ENCODE results near the gene DNAH3.
"Not testable (repeated sequence)": the region's sequence is repeated elsewhere in the genome, so short reads cannot be mapped to it uniquely, and the experiment has no call there.

The DNAH3 gene

GRCh38 chr16:21009815-21010214 lies 140.8 kb downstream of the DNAH3 start:
- H3K4me1 Mint-ChIP-seq (ENCODE audit: low read depth) = peaks cover 7% of the 10 kb centered on the region
- H3K27me3 Mint-ChIP-seq = peaks cover 8% of the 10 kb centered on the region
- H3K27ac Mint-ChIP-seq = no peak overlapping the region
- H3K9me3 Mint-ChIP-seq = peaks cover 11% of the 10 kb centered on the region
- H3K4me3 Mint-ChIP-seq = no peak overlapping the region
- no peaks in the 10 kb centered on the region for H3K36me3 Mint-ChIP-seq (ENCODE audit: low read depth)
- intact Hi-C loops (cut with micrococcal nuclease) = no loop called here

- no peak overlapping the region for H3K4me3 Mint-ChIP-seq
Observed at GRCh38 chr16:21005008-21005407, 145.6 kb downstream of the DNAH3 start.

DNA sequence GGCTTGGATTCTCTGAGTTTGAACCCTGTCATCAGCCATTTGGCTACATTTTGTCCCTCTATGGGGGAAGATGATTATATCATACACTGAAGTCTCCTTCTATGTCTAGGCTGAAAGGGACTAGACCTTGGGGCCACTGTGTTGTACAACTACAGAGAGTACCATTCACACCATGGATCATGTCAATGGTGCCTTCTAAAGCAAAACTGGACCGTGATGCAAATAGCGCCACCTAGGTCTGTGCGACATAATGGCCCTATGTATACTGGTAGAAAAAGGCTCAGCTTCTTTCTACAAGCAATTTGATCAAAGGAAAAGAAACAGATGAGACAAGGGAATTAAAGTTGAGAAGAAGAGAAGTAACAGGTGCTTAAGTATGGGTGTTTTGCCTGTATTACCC lies 149.4 kb downstream of the DNAH3 start:
- intact Hi-C loops (cut with micrococcal nuclease) = no loop called here
- H3K4me1 Mint-ChIP-seq (ENCODE audit: low read depth) = peaks cover 23% of the 10 kb centered on the region
- H3K36me3 Mint-ChIP-seq (ENCODE audit: low read depth) = no peaks in the 10 kb centered on the region
- H3K27me3 Mint-ChIP-seq = peaks cover 7% of the 10 kb centered on the region
- H3K27ac Mint-ChIP-seq = no peak overlapping the region
- H3K9me3 Mint-ChIP-seq = no peaks in the 10 kb centered on the region
- H3K4me3 Mint-ChIP-seq = no peak overlapping the region

More at GRCh38 chr16:21005008-21005407, 145.6 kb downstream of the DNAH3 start:
- H3K9me3 Mint-ChIP-seq = no peaks in the 10 kb centered on the region
- peaks cover 18% of the 10 kb centered on the region for H3K4me1 Mint-ChIP-seq (ENCODE audit: low read depth)
- H3K27ac Mint-ChIP-seq = no peak overlapping the region
- H3K36me3 Mint-ChIP-seq (ENCODE audit: low read depth) = no peaks in the 10 kb centered on the region
- peaks cover 12% of the 10 kb centered on the region for H3K27me3 Mint-ChIP-seq
- intact Hi-C loops (cut with micrococcal nuclease) = no loop called here

DNA sequence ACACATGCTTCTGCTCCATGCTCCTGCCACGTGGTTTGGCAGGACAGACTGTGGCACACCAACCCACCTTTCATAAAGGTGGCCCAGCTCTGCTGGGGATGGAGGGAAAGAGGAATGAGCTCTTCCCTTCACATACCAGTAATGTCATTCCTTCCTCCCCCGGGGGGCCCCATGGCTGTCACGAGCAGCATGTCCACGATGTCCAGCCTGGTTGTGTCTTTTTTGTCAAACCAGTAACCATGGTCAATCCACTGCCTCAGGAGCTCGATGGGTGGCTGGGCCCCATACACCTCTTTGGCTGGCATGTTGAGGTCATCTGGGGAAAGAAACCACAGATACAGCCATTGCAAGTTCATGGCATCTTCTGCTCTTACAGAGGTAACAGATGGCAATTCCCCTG lies 153.5 kb downstream of the DNAH3 start:
- no peak overlapping the region for H3K4me3 Mint-ChIP-seq
- H3K36me3 Mint-ChIP-seq (ENCODE audit: low read depth) = no peaks in the 10 kb centered on the region
- intact Hi-C loops (cut with micrococcal nuclease) = no loop called here
- H3K27ac Mint-ChIP-seq = no peak overlapping the region
- peaks cover 14% of the 10 kb centered on the region for H3K4me1 Mint-ChIP-seq (ENCODE audit: low read depth)
- no peaks in the 10 kb centered on the region for H3K9me3 Mint-ChIP-seq
- peaks cover 3% of the 10 kb centered on the region for H3K27me3 Mint-ChIP-seq

GRCh38 chr16:20995711-20996110 lies 154.9 kb downstream of the DNAH3 start:
- Mint-ChIP-seq H3K36me3 (ENCODE audit: low read depth) (no peaks in the 10 kb centered on the region), H3K27ac (no peak overlapping the region), H3K27me3 (peaks cover 3% of the 10 kb centered on the region), H3K4me3 (no peak overlapping the region), H3K4me1 (ENCODE audit: low read depth) (peaks cover 8% of the 10 kb centered on the region), H3K9me3 (no peaks in the 10 kb centered on the region)
- intact Hi-C loops (cut with micrococcal nuclease) = no loop called here

DNA sequence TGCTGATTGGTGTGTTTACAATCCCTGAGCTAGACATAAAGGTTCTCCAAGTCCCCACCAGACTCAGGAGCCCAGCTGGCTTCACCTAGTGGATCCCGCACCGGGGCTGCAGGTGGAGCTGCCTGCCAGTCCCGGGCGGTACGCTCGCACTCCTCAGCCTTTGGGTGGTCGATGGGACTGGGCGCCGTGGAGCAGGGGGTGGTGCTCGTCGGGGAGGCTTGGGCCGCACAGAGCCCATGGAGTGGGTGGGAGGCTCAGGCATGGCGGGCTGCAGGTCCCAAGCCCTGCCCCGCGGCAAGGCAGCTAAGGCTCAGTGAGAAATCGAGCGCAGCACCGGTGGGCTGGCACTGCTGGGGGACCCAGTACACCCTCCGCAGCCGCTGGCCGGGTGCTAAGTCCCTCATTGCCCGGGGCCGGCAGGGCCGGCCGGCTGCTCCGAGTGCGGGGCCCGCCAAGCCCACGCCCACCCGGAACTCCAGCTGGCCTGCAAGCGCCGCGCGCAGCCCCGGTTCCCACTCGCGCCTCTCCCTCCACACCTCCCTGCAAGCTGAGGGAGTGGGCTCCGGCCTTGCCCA lies 161.1 kb downstream of the DNAH3 start:
- H3K27me3 Mint-ChIP-seq; H3K36me3 Mint-ChIP-seq (ENCODE audit: low read depth); intact Hi-C loops (cut with micrococcal nuclease); H3K27ac Mint-ChIP-seq; H3K9me3 Mint-ChIP-seq; H3K4me3 Mint-ChIP-seq; H3K4me1 Mint-ChIP-seq (ENCODE audit: low read depth): not testable (repeated sequence)

DNA sequence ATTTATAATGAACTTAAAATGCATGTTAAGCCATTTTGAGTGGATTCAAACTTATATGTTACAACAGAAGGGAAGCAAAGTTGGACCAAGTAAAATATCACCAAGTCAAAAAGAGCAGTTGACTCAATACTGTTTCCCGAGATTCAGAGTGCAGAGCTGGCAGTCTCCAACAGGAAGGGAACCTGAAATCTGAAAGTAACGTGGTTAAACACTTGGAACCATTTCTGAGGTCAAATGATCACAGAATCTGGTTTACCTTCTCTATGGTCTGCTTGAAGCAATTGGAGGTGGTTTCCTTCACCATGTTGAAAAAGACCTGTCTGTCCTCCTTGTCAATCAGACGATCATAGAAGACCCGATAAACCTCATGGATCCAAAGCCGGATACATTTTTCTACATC lies 163.6 kb downstream of the DNAH3 start:
- no peak overlapping the region for H3K27ac Mint-ChIP-seq
- intact Hi-C loops (cut with micrococcal nuclease) = no loop called here
- peaks cover 12% of the 10 kb centered on the region for H3K4me1 Mint-ChIP-seq (ENCODE audit: low read depth)
- peaks cover 7% of the 10 kb centered on the region for H3K27me3 Mint-ChIP-seq
- no peak overlapping the region for H3K4me3 Mint-ChIP-seq
- H3K36me3 Mint-ChIP-seq (ENCODE audit: low read depth) = no peaks in the 10 kb centered on the region
- H3K9me3 Mint-ChIP-seq = no peaks in the 10 kb centered on the region

- H3K9me3 Mint-ChIP-seq = no peaks in the 10 kb centered on the region
- H3K27ac Mint-ChIP-seq = no peak overlapping the region
- intact Hi-C loops (cut with micrococcal nuclease) = no loop called here
- H3K4me1 Mint-ChIP-seq (ENCODE audit: low read depth) = peaks cover 12% of the 10 kb centered on the region
- peaks cover 7% of the 10 kb centered on the region for H3K27me3 Mint-ChIP-seq
- H3K4me3 Mint-ChIP-seq = no peak overlapping the region
- H3K36me3 Mint-ChIP-seq (ENCODE audit: low read depth) = no peaks in the 10 kb centered on the region
Observed at GRCh38 chr16:20984019-20984418, 166.6 kb downstream of the DNAH3 start.

- intact Hi-C loops (cut with micrococcal nuclease) = no loop called here
- Mint-ChIP-seq H3K27me3 (peaks cover 7% of the 10 kb centered on the region), H3K4me3 (no peak overlapping the region), H3K36me3 (ENCODE audit: low read depth) (no peaks in the 10 kb centered on the region), H3K9me3 (no peaks in the 10 kb centered on the region), H3K4me1 (ENCODE audit: low read depth) (peaks cover 8% of the 10 kb centered on the region), H3K27ac (no peak overlapping the region)
Observed at GRCh38 chr16:20976576-20976975, 174.1 kb downstream of the DNAH3 start.

- H3K36me3 Mint-ChIP-seq (ENCODE audit: low read depth); intact Hi-C loops (cut with micrococcal nuclease); H3K9me3 Mint-ChIP-seq; H3K4me3 Mint-ChIP-seq; H3K27ac Mint-ChIP-seq: not testable (repeated sequence)
- peaks cover 12% of the 10 kb centered on the region for H3K27me3 Mint-ChIP-seq
- peaks cover 23% of the 10 kb centered on the region for H3K4me1 Mint-ChIP-seq (ENCODE audit: low read depth)
Observed at GRCh38 chr16:20973201-20973600, 177.4 kb downstream of the DNAH3 start.

DNA sequence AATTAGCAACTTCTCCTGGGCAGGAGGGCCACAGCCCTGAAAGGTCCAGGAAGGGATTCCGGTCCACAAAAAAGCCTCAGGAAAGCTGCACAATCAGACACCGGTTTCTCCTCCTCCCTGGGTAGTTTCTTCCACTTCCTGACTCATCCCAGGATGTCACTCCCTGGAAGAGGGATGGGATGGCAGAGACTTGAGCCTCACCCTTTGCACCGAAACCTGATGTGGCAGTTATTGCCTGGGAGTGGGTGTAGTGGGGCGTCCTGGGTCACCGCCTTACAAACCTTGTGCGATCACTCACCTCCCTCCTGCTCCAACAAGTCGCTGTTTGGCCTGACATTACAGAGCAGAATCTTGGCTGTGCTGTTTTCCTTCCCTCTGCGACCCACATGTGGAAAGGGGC lies 179.2 kb downstream of the DNAH3 start:
- peaks cover 18% of the 10 kb centered on the region for H3K4me1 Mint-ChIP-seq (ENCODE audit: low read depth)
- H3K36me3 Mint-ChIP-seq (ENCODE audit: low read depth) = no peaks in the 10 kb centered on the region
- H3K27ac Mint-ChIP-seq = no peak overlapping the region
- intact Hi-C loops (cut with micrococcal nuclease) = no loop called here
- no peaks in the 10 kb centered on the region for H3K9me3 Mint-ChIP-seq
- peaks cover 16% of the 10 kb centered on the region for H3K27me3 Mint-ChIP-seq
- H3K4me3 Mint-ChIP-seq = no peak overlapping the region

GRCh38 chr16:20969386-20969785 lies 181.3 kb downstream of the DNAH3 start:
- H3K9me3 Mint-ChIP-seq = no peaks in the 10 kb centered on the region

GRCh38 chr16:20968765-20969164 lies 181.9 kb downstream of the DNAH3 start:
- peaks cover 16% of the 10 kb centered on the region for H3K27me3 Mint-ChIP-seq
- no peak overlapping the region for H3K27ac Mint-ChIP-seq
- peaks cover 15% of the 10 kb centered on the region for H3K4me1 Mint-ChIP-seq (ENCODE audit: low read depth)
- H3K36me3 Mint-ChIP-seq (ENCODE audit: low read depth) = no peaks in the 10 kb centered on the region
- no peaks in the 10 kb centered on the region for H3K9me3 Mint-ChIP-seq
- no peak overlapping the region for H3K4me3 Mint-ChIP-seq
- intact Hi-C loops (cut with micrococcal nuclease) = no loop called here

More at GRCh38 chr16:20969386-20969785, 181.3 kb downstream of the DNAH3 start:
- Mint-ChIP-seq H3K36me3 (ENCODE audit: low read depth) (no peaks in the 10 kb centered on the region), H3K4me1 (ENCODE audit: low read depth) (peaks cover 15% of the 10 kb centered on the region), H3K27me3 (peaks cover 16% of the 10 kb centered on the region), H3K4me3 (no peak overlapping the region), H3K27ac (no peak overlapping the region)
- intact Hi-C loops (cut with micrococcal nuclease) = no loop called here

DNA sequence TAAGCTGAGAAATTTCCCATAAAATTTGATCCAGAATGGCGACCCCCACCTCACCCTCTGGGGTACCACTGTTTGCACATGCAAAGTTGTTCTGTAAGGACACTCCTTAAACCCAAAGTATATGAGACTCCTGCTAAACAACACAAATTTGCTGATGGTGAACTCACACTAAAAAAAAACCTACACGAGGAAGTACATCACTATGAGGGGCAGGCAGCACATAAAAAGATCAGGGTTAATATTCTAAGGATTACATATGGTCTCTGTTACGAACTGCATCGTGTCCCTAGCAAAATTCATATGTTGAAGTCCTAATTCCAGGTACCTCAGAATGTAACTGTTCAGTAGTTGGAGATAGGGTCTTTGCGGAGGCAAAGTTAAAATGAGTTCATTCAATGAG lies 189.7 kb downstream of the DNAH3 start:
- intact Hi-C loops (cut with micrococcal nuclease) = no loop called here
- H3K9me3 Mint-ChIP-seq = no peaks in the 10 kb centered on the region
- peaks cover 5% of the 10 kb centered on the region for H3K4me1 Mint-ChIP-seq (ENCODE audit: low read depth)
- H3K27ac Mint-ChIP-seq = no peak overlapping the region
- no peaks in the 10 kb centered on the region for H3K36me3 Mint-ChIP-seq (ENCODE audit: low read depth)
- peaks cover 3% of the 10 kb centered on the region for H3K27me3 Mint-ChIP-seq
- no peak overlapping the region for H3K4me3 Mint-ChIP-seq

DNA sequence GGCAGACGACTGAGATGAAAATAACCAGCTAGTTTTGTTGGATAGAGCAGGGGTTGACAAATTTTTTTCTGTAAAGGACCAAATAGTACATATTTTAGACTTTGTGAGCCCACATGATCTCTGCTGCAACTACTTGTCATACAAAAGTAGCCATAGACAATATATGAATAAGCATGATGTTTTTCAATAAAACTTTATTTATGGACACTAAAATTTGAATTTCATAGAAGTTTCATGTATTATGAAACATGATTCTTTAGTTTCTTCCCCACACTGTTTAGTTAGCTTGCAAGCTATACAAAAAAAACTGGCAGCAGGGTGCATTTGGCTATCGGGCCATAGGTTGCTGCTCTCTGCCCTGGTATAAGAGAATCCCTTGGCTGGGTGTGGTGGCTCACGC lies 193.5 kb downstream of the DNAH3 start:
- no peak overlapping the region for H3K27ac Mint-ChIP-seq
- H3K4me3 Mint-ChIP-seq = no peak overlapping the region
- peaks cover 5% of the 10 kb centered on the region for H3K4me1 Mint-ChIP-seq (ENCODE audit: low read depth)
- no peaks in the 10 kb centered on the region for H3K36me3 Mint-ChIP-seq (ENCODE audit: low read depth)
- H3K27me3 Mint-ChIP-seq = no peaks in the 10 kb centered on the region
- intact Hi-C loops (cut with micrococcal nuclease) = no loop called here
- no peaks in the 10 kb centered on the region for H3K9me3 Mint-ChIP-seq

All from dendritic cell treated with granulocyte-macrophage colony-stimulating factor and Interleukin-4, amounts not matched to agents 40 ng/mL and 50 ng/mL, for 4 days (primary cell).